PC-9 (cell line): Measurements from ENCODE around the gene CDC42BPA. TPM values are rescaled to one million over a fixed set of nuclear protein-coding genes. Genes with fewer than 3 reads are reported as not detected.

ENCODE experiments used
- BruUV-seq: library from RNA; stranded (reverse); fragments of 400-500 nt; replicated peaks from 2 replicates; lab custom pipeline; 2021; lab: Mats Ljungman, UMichigan
- CTCF ChIA-PET: fragments of 300-600 bp; sonication (Branson Sonifier 250); formaldehyde crosslinking; loops from one replicate; lab custom pipeline; 2022; ENCODE audit warnings: antibody characterized with exemption; lab: Charles Lee
- POLR2A ChIA-PET: fragments of 300-600 bp; sonication (Branson Sonifier 250); formaldehyde crosslinking; loops from one replicate; lab custom pipeline; 2022; ENCODE audit warnings: antibody characterized with exemption; ENCODE audit not compliant: unreplicated experiment; lab: Charles Lee
- DNase-seq, 2 experiments: peaks; one replicate each; pipeline versions ENCODE4 v3.0.0 to v3.0.0-alpha.2; 2015 to 2022; ENCODE audit warnings: mixed read lengths in 1 of 2
- H2AFZ ChIP-seq: fragments of 200-600 bp; sonication (generic); 2 replicates; pipeline ENCODE4 v1.8.1; 2017; ENCODE audit warnings: antibody characterized with exemption
- H3F3A ChIP-seq: fragments of 200-600 bp; sonication (generic); 2 replicates; pipeline ENCODE4 v1.8.1; 2017; ENCODE audit warnings: antibody characterized with exemption, mild to moderate bottlenecking, low read depth; ENCODE audit not compliant: insufficient read depth
- H3K27ac ChIP-seq: fragments of 200-600 bp; sonication (generic); 2 replicates; pipeline ENCODE4 v1.6.1; 2016; ENCODE audit warnings: mixed run types
- H3K27me3 ChIP-seq: fragments of 200-600 bp; sonication (generic); 2 replicates; pipeline ENCODE4 v1.6.1; 2016; ENCODE audit warnings: low read depth, mixed run types; ENCODE audit not compliant: insufficient read depth
- H3K36me3 ChIP-seq: fragments of 200-600 bp; sonication (generic); 2 replicates; pipeline ENCODE4 v1.6.1; 2016; ENCODE audit warnings: low read depth, mixed run types
- H3K4me1 ChIP-seq: fragments of 200-600 bp; sonication (generic); replicated peaks from 2 replicates; pipeline ENCODE4 v1.6.1; 2016; ENCODE audit warnings: mixed run types; ENCODE audit not compliant: insufficient read depth
- H3K4me2 ChIP-seq: fragments of 200-600 bp; sonication (generic); 2 replicates; pipeline ENCODE4 v1.6.1; 2017; ENCODE audit warnings: mixed run types
- H3K4me3 ChIP-seq: fragments of 200-600 bp; sonication (generic); 2 replicates; pipeline ENCODE4 v1.6.1; 2016; ENCODE audit warnings: mixed run types
- H3K79me2 ChIP-seq: fragments of 200-600 bp; sonication (generic); 2 replicates; pipeline ENCODE4 v1.6.1; 2017; ENCODE audit warnings: low read depth, mixed run types
- H3K9me2 ChIP-seq: fragments of 200-600 bp; sonication (generic); 2 replicates; pipeline ENCODE4 v1.8.1; 2017; ENCODE audit warnings: mild to moderate bottlenecking; ENCODE audit not compliant: insufficient read depth
- H3K9me3 ChIP-seq: fragments of 200-600 bp; sonication (generic); 2 replicates; pipeline ENCODE4 v1.8.1; 2016; ENCODE audit warnings: low read depth; ENCODE audit not compliant: insufficient read depth
- H4K20me1 ChIP-seq: fragments of 200-600 bp; sonication (generic); 2 replicates; pipeline ENCODE4 v1.8.1; 2017; ENCODE audit not compliant: insufficient read depth
- CTCF ChIP-seq: fragments of 200-600 bp; sonication (generic); conservative IDR thresholded peaks from 2 replicates; pipeline ENCODE4 v1.6.1; 2017; ENCODE audit warnings: mixed run types, antibody characterized with exemption, mild to moderate bottlenecking, moderate library complexity
- EZH2 ChIP-seq: fragments of 200-600 bp; sonication (generic); IDR thresholded peaks from 2 replicates; pipeline ENCODE4 v1.8.0; 2017; ENCODE audit warnings: antibody characterized with exemption, low read depth
- intact Hi-C: fragments of 100-400 bp; cut with micrococcal nuclease; formaldehyde crosslinking; loops from one replicate; pipeline ENCODE4 v1.10.0; 2022; ENCODE audit not compliant: unreplicated experiment
- total RNA-seq: library from RNA; stranded (reverse); gene quantifications from 2 replicates; pipeline ENCODE4 v1.2.3, GENCODE V29; 2021

Gene CDC42BPA
- total RNA-seq, 1 experiment from 2014 or later: 47.5 TPM

GRCh38 chr1:226940806-226941067, 377.6 kb downstream of the CDC42BPA start:
- POLR2A ChIA-PET: no interaction called here

GRCh38 chr1:226940029-226940805, 378.1 kb downstream of the CDC42BPA start, which contains the start of gene COQ8A:
COQ8A (plus strand) TSS chr1:226940294; CDS start chr1:226961386, 21,092 bp downstream.
- Histone ChIP-seq H3K79me2 (peaks cover 35% of the 10 kb centered on the region), H3F3A (peaks cover 6% of the 10 kb centered on the region; the same call in 1 of the 2 replicates), H2AFZ (peak within 1 kb of the TSS; percentile 95), H3K4me1 (peaks cover 19% of the 10 kb centered on the region), H3K9me3 (no peaks in the 10 kb centered on the region; the same call in 1 of the 2 replicates), H4K20me1 (no peaks in the 10 kb centered on the region; the same call in 1 of the 2 replicates), H3K36me3 (no peaks in the 10 kb centered on the region), H3K4me2 (peak within 1 kb of the TSS; percentile 92), H3K9me2 (no peaks in the 10 kb centered on the region), H3K27ac (peak within 1 kb of the TSS; percentile 87), H3K4me3 (peak within 1 kb of the TSS; percentile 69), H3K27me3 (no peaks in the 10 kb centered on the region)
- BruUV-seq: no TSS peak
- no peak for TF ChIP-seq CTCF
- no peak for TF ChIP-seq EZH2
- DNase-seq: peak; percentile 97 to 100
- intact Hi-C loops: no loop called here
- CTCF ChIA-PET: interaction anchor here (0.6 kb wide), 1 partner anchor 603 kb away, joined by 3 read pairs; no protein-coding TSS in a partner anchor
- POLR2A ChIA-PET: interaction anchor here (0.5 to 0.7 kb wide), 6 partner anchors 65 to 756 kb away, joined by 3 to 6 read pairs (median 3); partner anchors contain the start of gene PARP1

More at GRCh38 chr1:226940806-226941067, 377.6 kb downstream of the CDC42BPA start:
- peaks cover 6% of the 10 kb centered on the region; the same call in 1 of the 2 replicates for H3F3A ChIP-seq
- H2AFZ ChIP-seq: peak overlapping the region; percentile 93
- H3K79me2 ChIP-seq: peaks cover 35% of the 10 kb centered on the region
- H3K9me3 ChIP-seq: no peaks in the 10 kb centered on the region
- TF ChIP-seq CTCF (no peak), EZH2 (no peak)
- no peaks in the 10 kb centered on the region; the same call in 1 of the 2 replicates for H4K20me1 ChIP-seq
- intact Hi-C loops: no loop called here
- H3K4me3 ChIP-seq: peak overlapping the region; percentile 69
- H3K4me2 ChIP-seq: peak overlapping the region; percentile 92
- BruUV-seq: no TSS peak
- no peaks in the 10 kb centered on the region for H3K27me3 ChIP-seq
- no peak for DNase-seq
- H3K9me2 ChIP-seq: no peaks in the 10 kb centered on the region
- CTCF ChIA-PET: interaction anchor here (0.6 kb wide), 1 partner anchor 602 kb away, joined by 3 read pairs; no protein-coding TSS in a partner anchor
- H3K4me1 ChIP-seq: peaks cover 19% of the 10 kb centered on the region
- no peaks in the 10 kb centered on the region for H3K36me3 ChIP-seq
- no peak overlapping the region for H3K27ac ChIP-seq

Other genes starting within 250 kb of the CDC42BPA start
- 4.1 and 6.1 TPM in 2 replicates for gene ZNF678, start 245.1 kb upstream of the CDC42BPA start, total RNA-seq